Left cardiac atrium (tissue), 4 donors: ENCODE data around the gene APOM. TPM values are rescaled to one million over a fixed set of nuclear protein-coding genes. Genes with fewer than 3 reads are reported as not detected.

Experiments used
- ATAC-seq, 2 donors: fragments of 200-7000 bp; cut with Tn5 transposase; one replicate each; pipeline ENCODE4 v1.9.1; 2020; ENCODE audit warnings: mild to moderate bottlenecking in 2 of 2, moderate library complexity in 2 of 2
- DNase-seq: peaks from one replicate; pipeline ENCODE4 v3.0.0-alpha.2; 2020
- intact Hi-C, 2 donors: fragments of 100-400 bp; cut with DNase I; formaldehyde crosslinking; loops; one replicate each; pipeline versions ENCODE4 v1.14.1 to v1.15.1; 2022 to 2023
- total RNA-seq, 2 donors: library from RNA; stranded (reverse); fragmentation: NEBNext Ultra II Directional; extraction: Animal tissue kit (Norgen Biotek cat#: 25700); gene quantifications; one replicate each; pipeline ENCODE4 v1.2.1, GENCODE V29; 2021
- donor health status: DM: no; HTN: yes; CAD: no.
- donor health status: DM: no; HTN: yes; CAD: no; lungs with severe emphysema.
- donor health status: DM: yes; HTN: yes; CAD: no.
- donor health status: Dilated cardiomyopathy.

Gene APOM
- total RNA-seq, 2 donors from 2014 or later = 1.4 to 1.7 TPM

DNA sequence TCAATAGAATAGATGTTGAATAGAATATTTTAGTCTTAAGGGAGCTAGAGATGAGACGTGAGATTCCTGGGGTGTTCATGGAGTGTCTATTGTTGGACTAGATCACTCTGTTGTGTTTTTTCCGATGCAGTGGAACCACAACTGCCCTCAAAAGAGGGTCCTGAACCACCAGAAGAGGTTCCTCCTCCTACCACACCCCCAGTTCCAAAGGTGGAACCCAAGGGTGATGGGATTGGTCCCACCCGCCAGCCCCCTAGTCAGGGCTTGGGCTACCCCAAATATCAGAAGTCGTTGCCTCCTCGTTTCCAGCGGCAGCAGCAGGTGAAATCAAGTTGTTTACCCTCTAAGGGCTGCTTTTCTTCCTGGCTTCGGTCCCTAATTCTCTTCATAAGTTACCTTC is 26.7 kb upstream of the APOM start:
- intact Hi-C loops = no loop called here
- ATAC-seq (no peak), DNase-seq (no peak)

DNA sequence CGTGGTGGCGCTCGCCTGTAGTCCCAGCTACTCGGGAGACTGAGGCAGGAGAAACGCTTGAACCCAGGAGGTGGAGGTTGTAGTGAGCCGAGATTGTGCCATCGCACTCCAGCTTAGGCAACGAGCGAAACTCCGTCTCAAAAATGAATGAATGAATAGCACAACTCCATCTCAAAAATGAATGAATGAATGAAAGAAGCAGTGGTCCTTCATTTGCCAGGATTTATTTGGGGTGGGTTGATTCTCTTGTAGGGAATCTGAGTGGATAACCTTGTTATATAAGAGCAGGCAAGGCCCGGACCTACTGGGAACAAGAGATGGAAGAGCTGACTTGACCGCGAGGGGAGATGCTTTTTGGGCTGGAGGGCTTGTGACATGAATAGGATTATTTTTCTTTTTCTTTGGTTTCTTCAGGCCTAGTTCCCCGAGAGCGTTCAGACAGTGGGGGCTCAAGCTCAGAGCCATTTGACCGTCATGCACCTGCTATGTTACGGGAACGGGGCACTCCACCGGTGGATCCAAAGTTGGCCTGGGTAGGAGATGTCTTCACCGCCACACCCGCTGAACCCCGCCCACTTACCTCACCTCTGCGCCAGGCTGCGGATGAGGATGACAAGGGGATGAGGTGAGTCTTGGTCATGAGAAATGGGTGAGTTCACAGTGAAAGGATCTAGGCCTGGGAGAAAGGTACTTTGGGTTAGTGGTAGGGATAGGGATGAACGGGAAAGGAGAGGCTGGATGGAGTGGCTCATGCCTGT is 25.3 kb upstream of the APOM start:
- no peak for DNase-seq
- no peak for ATAC-seq
- intact Hi-C loops = no loop called here

DNA sequence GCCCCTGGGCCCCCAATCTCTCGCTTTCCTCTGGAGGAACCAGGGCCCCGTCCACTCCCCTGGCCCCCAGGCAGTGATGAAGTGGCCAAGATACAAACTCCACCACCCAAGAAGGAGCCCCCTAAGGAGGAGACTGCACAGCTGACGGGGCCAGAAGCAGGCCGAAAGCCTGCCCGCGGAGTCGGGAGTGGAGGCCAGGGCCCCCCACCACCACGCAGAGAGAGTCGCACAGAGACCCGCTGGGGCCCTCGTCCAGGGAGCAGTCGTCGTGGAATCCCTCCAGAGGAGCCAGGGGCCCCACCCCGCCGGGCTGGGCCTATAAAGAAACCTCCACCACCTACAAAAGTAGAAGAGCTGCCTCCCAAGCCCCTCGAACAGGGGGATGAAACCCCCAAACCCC is 24.5 kb upstream of the APOM start:
- DNase-seq = no peak
- intact Hi-C loops = no loop called here
- ATAC-seq = no peak

DNA sequence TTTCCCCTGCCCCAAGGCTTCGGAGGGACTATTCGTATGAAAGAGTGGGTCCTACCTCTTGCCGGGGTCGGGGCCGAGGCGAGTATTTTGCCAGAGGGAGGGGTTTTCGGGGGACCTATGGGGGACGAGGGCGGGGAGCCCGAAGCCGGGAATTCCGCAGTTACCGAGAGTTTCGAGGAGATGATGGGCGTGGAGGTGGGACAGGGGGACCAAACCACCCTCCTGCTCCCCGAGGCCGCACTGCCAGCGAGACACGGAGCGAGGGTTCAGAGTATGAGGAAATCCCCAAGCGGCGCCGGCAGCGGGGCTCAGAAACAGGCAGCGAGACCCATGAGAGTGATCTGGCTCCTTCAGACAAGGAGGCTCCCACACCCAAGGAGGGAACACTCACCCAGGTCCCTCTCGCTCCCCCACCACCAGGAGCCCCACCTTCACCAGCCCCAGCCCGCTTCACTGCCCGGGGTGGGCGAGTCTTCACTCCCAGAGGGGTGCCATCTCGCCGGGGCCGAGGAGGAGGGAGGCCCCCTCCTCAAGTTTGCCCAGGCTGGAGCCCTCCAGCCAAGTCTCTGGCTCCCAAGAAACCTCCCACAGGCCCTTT is 23.9 kb upstream of the APOM start:
- DNase-seq (no peak), ATAC-seq (peak in 1 of 2 donors; percentile 3)
- intact Hi-C loops = no loop called here

DNA sequence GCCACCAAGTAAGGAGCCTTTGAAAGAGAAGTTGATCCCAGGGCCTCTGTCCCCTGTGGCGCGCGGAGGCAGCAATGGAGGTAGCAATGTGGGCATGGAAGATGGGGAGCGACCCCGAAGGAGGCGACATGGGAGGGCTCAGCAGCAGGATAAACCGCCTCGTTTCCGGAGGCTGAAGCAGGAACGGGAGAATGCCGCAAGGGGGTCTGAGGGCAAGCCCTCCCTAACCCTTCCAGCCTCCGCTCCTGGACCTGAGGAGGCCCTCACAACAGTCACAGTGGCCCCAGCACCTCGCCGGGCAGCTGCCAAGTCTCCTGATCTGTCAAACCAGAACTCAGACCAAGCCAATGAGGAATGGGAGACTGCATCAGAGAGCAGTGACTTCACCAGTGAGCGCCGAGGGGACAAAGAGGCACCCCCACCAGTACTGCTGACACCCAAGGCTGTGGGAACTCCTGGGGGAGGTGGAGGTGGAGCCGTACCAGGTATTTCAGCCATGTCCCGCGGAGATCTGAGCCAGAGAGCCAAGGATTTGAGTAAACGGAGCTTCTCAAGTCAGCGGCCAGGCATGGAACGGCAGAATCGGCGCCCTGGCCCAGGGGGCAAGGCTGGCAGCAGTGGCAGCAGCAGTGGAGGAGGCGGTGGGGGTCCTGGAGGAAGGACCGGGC is 23.3 kb upstream of the APOM start:
- DNase-seq (no peak), ATAC-seq (peak in 1 of 2 donors; percentile 10)
- intact Hi-C loops = no loop called here

DNA sequence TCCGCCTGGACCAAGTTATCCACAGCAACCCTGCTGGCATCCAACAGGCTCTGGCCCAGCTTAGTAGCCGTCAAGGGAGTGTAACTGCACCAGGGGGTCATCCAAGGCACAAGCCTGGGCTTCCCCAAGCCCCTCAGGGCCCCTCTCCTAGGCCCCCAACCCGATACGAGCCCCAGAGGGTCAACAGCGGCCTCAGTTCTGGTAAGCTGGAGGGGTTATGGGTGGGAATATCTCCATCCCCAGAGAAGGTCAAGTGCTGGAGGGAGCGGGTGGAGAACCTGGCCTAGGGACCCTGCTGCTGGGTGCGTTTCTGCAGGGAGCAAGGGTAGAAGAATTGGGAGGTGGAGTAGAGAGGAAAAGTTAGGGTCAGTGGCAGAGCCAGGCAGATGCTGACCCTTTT is 22.2 kb upstream of the APOM start:
- intact Hi-C loops = no loop called here
- ATAC-seq (no peak), DNase-seq (no peak)

DNA sequence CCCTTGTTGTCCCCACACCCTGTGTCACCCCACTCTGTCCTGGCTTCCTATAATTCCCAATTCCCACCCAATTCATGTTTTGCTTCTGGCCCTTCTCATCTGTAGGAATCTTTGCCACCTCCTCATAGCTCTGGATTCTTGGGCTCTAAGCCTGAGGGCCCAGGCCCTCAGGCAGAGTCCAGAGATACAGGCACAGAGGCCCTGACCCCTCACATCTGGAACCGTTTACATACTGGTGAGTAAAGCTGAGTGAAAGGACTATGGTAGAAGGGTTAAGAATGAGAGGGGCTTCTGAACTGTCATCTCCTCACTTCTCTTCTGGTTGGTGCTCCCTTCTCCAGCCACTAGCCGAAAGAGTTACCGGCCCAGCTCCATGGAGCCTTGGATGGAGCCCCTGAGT is 21.6 kb upstream of the APOM start:
- intact Hi-C loops = no loop called here
- no peak for ATAC-seq
- no peak for DNase-seq

DNA sequence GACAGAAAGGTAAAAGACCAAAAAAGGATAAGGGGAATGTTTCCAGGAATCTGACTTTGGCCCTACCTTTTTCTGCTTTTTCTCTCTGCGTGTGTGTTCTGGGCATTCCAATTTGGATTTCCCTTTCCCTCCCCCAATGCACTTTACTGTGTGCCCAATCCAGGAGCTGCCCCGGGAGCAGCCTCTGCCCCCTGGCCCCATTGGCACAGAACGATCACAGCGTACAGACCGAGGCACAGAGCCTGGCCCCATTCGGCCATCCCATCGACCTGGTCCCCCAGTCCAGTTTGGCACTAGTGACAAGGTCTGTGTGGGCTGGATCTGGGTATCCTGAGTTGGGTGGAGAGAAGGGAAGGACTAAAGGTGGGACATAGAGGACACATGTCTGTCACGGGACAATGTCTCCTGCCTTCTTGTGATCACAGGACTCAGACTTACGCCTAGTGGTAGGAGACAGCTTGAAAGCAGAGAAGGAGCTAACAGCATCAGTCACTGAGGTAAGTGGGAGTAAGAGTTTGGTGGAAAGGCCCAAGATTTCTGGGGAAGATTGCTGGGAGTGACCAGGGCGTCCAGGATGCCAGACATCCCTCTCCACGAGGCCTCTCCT is 20.6 kb upstream of the APOM start:
- ATAC-seq (peak in 1 of 2 donors; percentile 29), DNase-seq (no peak)
- intact Hi-C loops = no loop called here

DNA sequence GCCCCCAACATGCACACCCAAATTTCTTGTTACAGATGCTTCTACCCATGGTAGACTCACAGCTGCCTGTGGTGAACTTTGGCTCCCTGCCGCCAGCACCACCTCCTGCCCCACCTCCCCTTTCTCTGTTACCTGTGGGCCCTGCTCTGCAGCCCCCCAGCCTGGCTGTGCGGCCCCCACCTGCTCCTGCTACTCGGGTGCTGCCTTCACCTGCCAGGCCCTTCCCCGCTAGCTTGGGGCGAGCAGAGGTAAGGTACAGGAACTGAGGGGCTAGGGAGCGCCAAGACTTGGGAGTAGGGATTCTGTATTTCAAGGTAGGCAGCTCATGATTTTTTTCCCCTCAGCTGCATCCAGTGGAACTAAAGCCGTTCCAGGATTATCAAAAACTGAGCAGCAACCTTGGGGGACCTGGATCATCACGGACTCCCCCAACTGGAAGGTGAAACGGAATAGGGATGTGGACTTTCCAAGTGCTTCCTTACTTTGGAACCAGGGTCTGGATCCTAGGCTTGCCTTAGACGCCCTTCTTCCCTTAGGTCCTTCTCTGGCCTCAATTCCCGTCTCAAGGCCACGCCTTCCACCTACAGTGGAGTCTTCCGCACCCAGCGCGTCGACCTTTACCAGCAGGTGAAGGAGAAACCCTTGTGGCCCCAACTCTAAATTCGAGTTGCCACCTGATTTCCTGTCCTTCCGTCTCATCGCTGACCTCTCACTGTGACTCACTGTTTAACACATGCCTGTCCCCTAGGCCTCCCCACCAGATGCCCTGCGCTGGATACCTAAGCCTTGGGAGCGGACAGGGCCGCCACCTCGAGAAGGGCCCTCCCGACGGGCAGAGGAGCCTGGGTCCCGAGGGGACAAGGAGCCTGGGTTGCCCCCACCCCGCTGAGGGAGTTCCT is 18.7 kb upstream of the APOM start:
- DNase-seq (no peak), ATAC-seq (peak in 1 of 2 donors; percentile 7)

DNA sequence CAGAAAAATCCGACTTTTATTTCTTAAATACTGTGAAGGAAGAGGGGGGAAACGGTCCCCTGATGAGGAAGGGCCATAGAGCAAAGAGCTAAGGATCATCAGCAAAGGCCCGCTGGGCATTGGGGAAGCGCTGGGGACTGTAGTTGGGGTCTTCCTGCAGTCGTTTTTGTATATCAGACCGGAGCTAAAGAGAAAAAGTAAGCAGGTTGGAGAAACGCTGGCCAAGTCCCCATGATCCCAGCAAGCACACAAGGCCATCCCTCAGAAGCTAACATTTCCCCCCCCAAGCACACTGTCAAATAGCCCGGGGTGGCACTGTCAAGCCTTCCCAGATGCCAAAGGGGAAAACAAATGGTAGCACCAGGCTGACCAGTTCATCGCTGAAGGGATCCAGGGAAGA is 16.7 kb upstream of the APOM start:
- intact Hi-C loops = no loop called here
- DNase-seq = no peak
- no peak for ATAC-seq

More for the DNA sequence above, 18.7 kb upstream of the APOM start:
- intact Hi-C loops = no loop called here

DNA sequence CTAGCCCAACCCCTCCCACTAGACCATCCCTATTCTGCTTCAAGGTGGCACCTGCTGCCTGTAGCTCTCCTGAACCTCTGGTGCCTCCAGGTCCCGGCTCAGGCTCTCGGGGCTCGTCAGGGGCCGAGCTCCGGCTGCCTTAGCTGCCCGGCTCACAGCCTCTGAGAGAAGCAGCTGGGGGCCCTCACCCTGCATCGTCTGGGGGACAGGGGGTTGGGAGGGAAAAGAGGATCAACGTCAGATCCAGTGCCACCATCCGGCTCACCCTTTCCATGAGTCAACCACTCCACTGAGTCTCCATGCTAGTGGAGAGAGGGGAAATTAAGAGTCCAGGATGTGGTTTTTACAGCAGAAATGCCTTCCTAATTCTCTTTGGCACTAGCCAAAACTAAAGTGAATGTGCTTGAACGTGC is 16.2 kb upstream of the APOM start:
- DNase-seq (no peak), ATAC-seq (no peak)
- intact Hi-C loops = no loop called here

DNA sequence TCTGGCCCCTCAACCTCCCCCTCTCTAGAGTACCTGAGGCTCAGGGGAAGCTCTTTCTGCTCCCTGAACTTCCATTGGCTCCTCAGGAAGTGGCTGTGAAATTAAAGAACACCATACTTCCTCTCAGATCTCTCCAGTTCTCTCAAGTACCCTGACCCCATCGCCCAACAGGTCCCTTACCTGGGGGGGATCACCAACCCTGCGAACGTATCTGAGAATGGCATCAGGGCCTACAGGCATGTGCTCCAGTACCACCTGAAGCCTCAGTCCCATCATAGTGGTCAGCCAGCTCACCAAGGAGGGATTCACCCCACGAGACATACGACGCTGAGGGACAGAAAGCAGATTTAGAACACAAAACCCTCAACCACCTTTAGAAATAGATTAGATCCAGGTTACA is 15.1 kb upstream of the APOM start:
- intact Hi-C loops = no loop called here
- DNase-seq (no peak), ATAC-seq (no peak)

DNA sequence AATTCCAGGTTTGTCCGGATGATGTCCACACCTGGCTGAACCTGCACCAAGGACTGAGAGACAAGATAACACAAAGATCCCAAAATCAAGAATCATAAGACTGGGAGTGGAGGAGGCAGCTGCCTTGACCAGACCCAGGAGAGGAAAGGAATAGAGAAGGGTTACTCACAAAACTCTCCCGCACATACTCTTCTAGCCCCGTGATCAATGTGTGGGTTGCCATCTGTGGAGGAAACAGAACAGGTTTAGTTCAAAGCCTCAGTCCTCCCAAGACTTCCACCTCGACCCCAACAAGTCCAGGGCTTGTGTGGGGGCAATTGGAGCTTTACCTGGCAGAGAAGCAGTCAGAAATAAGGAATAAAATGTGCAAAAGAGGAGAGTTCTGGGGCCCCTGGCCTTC is 14.3 kb upstream of the APOM start:
- DNase-seq (no peak), ATAC-seq (no peak)
- intact Hi-C loops = no loop called here

DNA sequence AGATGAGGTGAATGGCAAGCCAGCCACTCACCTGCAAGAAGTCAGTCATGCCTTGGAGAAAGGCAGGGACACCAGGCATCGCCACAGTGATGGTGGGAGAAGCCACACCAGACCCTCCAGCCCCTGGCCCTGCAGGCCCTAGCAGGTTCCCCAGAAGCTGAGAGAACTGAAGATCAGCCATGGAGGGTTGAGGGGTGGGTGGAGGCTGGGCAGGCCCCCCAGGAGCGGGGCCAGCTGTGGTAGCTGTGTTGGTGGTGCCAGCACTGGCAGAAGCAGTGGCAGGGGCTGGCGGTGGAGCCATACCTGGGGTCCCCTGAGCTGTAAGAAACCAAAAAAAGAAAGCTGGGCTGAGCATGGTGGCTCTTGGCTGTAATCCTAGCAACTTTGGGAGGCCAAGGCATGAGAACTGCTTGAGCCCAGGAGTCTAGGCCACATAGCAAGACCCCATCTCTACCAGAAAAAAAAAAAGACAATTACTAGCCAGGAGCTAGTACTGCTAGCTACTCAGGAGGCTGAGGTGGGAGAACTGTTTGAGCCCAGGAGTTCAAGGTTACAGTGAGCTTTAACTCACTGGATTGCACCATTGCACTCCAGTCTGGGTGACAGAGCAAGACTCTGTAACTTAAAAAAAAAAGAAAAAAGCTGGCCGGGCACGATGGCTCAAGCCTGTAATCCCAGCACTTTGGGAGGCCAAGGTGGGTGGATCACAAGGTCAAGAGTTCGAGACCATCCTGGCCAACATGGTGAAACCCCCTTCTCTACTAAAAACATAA is 12.7 kb upstream of the APOM start:
- DNase-seq (no peak), ATAC-seq (no peak)
- intact Hi-C loops = no loop called here

DNA sequence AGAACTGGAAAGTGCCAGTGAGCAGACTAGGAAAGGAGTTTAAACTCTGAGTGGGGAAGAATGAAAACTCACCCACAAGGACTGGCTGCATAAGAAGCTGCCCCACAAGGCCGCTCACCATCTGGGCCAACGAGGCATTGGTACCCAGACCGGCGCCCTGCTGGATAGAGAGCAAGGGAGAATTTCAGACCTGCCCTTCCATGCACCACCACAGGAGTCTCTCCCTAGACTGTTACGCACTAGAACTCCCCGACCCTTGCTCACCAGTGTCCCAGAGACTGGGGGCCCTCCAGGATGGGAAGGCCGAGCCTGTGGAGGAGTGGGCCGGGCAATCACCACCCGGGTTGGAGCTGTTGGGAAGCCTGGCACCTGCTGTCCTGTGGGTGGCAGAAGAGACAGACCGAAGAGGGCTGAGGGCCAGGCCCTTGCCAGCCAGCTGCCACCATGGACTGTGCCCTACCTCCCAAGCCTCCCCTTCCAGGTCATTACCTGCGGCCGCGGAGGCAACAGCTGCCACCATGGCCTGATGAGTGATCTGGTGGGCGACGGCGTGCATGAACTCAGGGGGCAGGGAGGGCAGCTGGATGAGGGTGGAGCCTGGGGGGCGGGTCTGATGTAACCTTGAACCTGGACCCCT is 11.8 kb upstream of the APOM start:
- ATAC-seq = no peak
- intact Hi-C loops = no loop called here
- DNase-seq = no peak

DNA sequence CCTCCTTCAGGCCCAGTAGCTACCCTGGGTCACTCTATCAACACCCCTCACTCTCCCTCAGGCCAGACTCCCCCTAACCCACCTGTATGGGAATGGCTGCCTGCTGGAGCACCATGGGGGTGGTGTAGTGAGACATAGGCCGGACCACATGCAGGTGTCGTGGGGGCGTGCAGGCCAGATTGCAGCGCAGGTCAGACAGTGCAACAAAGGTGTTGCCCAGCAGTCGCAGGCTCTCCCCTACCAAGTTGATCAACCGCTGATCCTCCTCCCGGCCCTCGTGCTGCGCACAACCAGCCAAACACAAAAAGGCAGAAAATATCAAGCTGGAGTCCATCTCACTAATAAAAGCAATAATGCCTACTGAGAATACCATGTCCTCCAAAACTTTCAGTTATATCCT is 10.4 kb upstream of the APOM start:
- no peak for ATAC-seq
- DNase-seq = no peak
- intact Hi-C loops = no loop called here

DNA sequence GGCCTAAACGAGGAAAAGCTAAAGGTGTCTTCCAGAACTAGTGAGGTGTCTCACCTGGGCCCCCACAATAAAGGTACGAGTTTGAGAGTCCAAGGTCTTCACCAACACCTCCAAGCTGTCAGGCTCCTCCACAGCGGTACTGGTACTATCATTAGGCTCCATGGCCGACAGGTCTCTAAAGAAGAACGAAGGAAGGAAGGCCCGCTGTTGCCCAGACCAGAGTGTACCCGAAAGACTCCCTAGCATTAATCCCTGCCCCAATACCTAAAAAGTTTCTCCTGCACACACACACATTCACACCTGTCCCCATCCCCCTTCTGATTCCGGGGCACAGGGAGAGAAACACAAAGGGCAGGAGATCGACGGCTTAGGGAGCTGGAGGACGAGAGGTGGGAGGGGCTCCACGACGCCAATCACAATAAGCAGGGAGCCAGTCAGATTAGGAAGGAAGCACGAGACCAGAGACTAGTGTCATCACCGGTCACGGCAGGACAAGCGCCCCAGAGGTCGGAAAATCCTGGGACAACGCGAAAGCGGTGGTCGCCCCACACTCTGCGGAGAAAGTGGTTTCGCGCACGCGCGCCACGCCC is 4.0 kb upstream of the APOM start:
- intact Hi-C loops = no loop called here
- ATAC-seq (peak; percentile 70 to 75), DNase-seq (peak; percentile 79)
